Measurements from ENCODE around the gene EVI5. TPM values are rescaled to one million over a fixed set of nuclear protein-coding genes. Genes with fewer than 3 reads are reported as not detected.
A peak's percentile ranks its signal among the peaks of the same experiment; 100 is the strongest.

EVI5 gene
- total RNA-seq, 1 experiment from 2014 or later, result 11.4 TPM

DNA sequence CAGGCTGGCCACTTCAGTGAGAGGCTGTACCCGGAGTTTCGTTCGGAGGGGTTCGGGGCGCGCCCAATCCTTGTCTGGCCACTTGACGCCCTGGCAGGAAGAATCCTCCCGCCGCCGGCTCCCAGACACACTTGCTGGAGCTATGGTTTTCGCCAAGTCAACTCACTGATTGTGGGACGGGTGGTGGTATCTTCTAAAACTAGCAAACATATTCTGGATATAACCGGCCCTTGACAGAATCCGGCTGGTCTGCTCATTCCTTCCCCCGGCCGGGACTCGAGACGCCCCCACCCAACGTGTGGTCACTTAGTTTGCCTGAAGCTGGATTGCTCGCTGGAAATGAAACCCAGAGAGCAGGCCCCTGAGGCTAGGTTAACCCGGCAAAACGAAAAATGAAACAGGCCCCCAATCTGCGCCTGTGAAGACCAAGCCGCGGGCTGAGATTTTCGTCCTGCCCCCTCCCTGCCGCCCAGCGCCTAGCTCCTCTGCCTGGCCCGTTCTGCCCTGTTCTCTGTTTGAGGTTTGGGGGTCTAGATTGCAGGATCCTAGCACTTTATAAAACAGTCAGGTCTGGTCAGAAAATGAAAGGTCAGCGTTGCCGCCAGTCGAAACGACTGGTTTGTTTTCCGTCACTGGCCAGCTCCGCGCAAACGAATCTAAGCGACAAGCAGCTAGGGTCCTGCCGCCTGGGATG is 302.8 kb downstream of the EVI5 start (continued):
- TF ChIP-seq, protein P1, sequence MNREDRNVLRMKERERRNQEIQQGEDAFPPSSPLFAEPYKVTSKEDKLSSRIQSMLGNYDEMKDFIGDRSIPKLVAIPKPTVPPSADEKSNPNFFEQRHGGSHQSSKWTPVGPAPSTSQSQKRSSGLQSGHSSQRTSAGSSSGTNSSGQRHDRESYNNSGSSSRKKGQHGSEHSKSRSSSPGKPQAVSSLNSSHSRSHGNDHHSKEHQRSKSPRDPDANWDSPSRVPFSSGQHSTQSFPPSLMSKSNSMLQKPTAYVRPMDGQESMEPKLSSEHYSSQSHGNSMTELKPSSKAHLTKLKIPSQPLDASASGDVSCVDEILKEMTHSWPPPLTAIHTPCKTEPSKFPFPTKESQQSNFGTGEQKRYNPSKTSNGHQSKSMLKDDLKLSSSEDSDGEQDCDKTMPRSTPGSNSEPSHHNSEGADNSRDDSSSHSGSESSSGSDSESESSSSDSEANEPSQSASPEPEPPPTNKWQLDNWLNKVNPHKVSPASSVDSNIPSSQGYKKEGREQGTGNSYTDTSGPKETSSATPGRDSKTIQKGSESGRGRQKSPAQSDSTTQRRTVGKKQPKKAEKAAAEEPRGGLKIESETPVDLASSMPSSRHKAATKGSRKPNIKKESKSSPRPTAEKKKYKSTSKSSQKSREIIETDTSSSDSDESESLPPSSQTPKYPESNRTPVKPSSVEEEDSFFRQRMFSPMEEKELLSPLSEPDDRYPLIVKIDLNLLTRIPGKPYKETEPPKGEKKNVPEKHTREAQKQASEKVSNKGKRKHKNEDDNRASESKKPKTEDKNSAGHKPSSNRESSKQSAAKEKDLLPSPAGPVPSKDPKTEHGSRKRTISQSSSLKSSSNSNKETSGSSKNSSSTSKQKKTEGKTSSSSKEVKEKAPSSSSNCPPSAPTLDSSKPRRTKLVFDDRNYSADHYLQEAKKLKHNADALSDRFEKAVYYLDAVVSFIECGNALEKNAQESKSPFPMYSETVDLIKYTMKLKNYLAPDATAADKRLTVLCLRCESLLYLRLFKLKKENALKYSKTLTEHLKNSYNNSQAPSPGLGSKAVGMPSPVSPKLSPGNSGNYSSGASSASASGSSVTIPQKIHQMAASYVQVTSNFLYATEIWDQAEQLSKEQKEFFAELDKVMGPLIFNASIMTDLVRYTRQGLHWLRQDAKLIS (CRISPR knock-in tag; IDR thresholded peaks at IDR 0.05; ENCODE audit: borderline replicate concordance), result no peak

DNA sequence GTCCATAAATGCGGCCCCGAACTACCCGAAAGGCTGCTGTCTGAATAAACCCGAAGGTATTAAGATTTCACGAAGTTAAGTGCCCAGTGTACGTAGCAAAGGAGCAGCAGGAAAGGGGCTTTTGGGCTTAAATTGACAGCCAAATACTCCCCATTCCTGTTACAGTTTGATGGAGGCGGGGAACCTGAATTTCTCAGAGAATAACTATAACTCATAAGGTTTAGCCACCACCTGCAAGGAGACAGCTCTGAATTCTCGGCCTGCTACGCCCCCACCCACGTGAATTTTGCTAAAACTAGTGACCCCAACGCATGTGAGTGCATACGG is 303.3 kb downstream of the EVI5 start:
- Mint-ChIP-seq H3K9me3 (no peaks in the 10 kb centered on the region), H3K4me3 (peak overlapping the region; percentile 77), H3K4me1 (peaks cover 46% of the 10 kb centered on the region), H3K27me3 (ENCODE audit: low read depth) (peaks cover 99% of the 10 kb centered on the region), H3K27ac (no peak overlapping the region), H3K36me3 (peaks cover 14% of the 10 kb centered on the region)
- no peak for DNase-seq (ENCODE audit: low spot score)
- ChIA-PET POLR2A (interaction anchor here (0.6 kb wide), 1 partner anchor 242 kb away, joined by 3 read pairs; no protein-coding TSS in a partner anchor), CTCF (no interaction called here)
- TF ChIP-seq NR1H2 (CRISPR knock-in tag; IDR thresholded peaks at IDR 0.05), result no peak
- TF ChIP-seq, protein P2, sequence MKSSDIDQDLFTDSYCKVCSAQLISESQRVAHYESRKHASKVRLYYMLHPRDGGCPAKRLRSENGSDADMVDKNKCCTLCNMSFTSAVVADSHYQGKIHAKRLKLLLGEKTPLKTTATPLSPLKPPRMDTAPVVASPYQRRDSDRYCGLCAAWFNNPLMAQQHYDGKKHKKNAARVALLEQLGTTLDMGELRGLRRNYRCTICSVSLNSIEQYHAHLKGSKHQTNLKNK (CRISPR knock-in tag; IDR thresholded peaks at IDR 0.05), result no peak
- ATAC-seq, result no peak

DNA sequence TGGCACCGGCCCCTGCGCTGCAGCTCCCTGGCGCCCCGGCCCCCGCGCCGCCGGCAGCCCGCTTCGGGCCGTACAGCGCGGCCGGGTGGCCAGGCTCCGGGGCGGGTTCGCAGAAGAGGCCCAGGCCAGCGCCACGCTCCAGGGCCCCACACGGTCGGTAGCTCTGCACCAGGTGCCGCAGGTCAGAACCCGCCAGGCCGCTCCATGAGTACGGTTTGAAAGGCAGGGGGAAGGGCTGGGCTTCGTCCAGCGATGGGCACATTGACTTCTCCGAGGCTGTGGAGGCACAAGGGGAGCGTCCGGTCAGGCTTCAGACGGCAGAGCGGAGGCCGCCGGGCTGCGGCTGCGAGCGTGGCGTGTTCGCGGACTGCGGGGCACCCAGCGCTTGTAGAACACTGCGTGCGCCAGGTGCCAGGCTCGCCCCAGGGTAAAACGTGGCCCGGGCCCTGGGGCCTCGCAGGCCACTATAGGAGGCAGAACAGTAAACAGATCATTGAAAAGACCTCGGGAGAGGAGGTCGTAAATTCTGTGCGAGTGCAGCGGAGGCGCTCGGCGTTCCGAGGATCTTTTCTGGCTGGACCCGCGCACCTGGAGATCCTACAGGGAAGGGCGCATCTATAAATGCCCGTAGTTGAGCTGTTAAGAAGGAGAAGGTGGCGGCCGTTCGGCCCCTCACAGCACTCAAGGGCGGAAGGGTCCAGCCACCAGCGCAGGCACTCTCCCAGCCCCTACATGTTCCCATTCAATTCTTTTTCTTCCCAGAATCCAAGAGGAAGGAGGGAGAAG is 303.9 kb downstream of the EVI5 start:
- Mint-ChIP-seq H3K4me1 (peaks cover 47% of the 10 kb centered on the region), H3K27ac (no peak overlapping the region), H3K9me3 (no peaks in the 10 kb centered on the region), H3K27me3 (ENCODE audit: low read depth) (peaks cover 99% of the 10 kb centered on the region), H3K36me3 (peaks cover 14% of the 10 kb centered on the region), H3K4me3 (peak overlapping the region; percentile 77)
- CTCF ChIA-PET, result no interaction called here
- peak; percentile 1 for ATAC-seq
- peak; percentile 48 for DNase-seq (ENCODE audit: low spot score)
- TF ChIP-seq SP1 (CRISPR knock-in tag; conservative IDR thresholded peaks at IDR 0.05) (0 out of 2 replicates have a peak, but pooled peaks have one; percentile 30), ZNF671 (CRISPR knock-in tag; IDR thresholded peaks at IDR 0.05) (no peak), RORB (CRISPR knock-in tag; IDR thresholded peaks at IDR 0.05) (no peak), ZNF219 (CRISPR knock-in tag; IDR thresholded peaks at IDR 0.05; ENCODE audit: borderline replicate concordance) (0 out of 2 replicates have a peak, but pooled peaks have one; percentile 43), TP53 (CRISPR knock-in tag; IDR thresholded peaks at IDR 0.05) (0 out of 2 replicates have a peak, but pooled peaks have one; percentile 0), CBFB (CRISPR knock-in tag; IDR thresholded peaks at IDR 0.05; ENCODE audit: low read depth) (no peak), ZNF423 (CRISPR knock-in tag; IDR thresholded peaks at IDR 0.05) (no peak)
- TF ChIP-seq, protein P3, sequence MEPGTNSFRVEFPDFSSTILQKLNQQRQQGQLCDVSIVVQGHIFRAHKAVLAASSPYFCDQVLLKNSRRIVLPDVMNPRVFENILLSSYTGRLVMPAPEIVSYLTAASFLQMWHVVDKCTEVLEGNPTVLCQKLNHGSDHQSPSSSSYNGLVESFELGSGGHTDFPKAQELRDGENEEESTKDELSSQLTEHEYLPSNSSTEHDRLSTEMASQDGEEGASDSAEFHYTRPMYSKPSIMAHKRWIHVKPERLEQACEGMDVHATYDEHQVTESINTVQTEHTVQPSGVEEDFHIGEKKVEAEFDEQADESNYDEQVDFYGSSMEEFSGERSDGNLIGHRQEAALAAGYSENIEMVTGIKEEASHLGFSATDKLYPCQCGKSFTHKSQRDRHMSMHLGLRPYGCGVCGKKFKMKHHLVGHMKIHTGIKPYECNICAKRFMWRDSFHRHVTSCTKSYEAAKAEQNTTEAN (CRISPR knock-in tag; IDR thresholded peaks at IDR 0.05), result 0 out of 2 replicates have a peak, but pooled peaks have one; percentile 40
- POLR2A ChIA-PET, result interaction anchor here (0.6 kb wide), 1 partner anchor 242 kb away, joined by 3 read pairs; no protein-coding TSS in a partner anchor

DNA sequence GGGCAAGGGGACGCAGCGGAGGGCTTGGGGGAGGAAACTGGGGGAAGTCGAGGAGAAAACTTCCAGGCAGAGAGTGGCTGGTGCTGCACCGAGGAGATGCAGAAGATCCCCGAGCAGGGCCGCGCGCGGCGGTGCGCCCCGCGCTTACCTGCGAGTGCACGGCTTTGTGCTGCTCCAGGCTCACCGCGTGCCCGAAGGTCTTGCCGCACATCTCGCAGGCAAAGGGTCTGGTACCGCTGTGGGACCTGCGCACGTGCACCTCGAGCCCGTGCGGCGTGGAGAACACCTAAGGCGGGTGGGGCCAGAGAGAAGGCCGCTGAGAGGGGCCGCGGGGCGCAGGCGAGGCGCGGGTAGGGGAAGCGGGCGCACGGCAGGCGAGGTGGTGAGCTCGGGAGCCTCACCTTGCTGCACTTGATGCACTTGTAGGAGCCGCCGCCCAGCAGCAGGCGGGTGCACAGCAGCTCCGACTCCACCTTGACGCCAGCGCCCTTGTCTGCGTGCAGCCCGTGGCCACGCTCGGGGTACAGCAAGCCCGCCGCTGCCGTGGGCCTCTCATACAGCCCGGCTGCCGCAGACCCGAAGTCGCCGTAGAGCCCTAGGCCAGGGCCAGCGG is 304.6 kb downstream of the EVI5 start:
- CTCF ChIA-PET, result no interaction called here
- peaks cover 100% of the 10 kb centered on the region for H3K27me3 Mint-ChIP-seq (ENCODE audit: low read depth)
- H3K36me3 Mint-ChIP-seq, result peaks cover 14% of the 10 kb centered on the region
- H3K9me3 Mint-ChIP-seq, result no peaks in the 10 kb centered on the region
- DNase-seq (ENCODE audit: low spot score) (peak; percentile 57), ATAC-seq (peak; percentile 7)
- peak overlapping the region; percentile 61 for H3K4me3 Mint-ChIP-seq
- H3K27ac Mint-ChIP-seq, result no peak overlapping the region
- H3K4me1 Mint-ChIP-seq, result peaks cover 51% of the 10 kb centered on the region
- POLR2A ChIA-PET, result no interaction called here
- peak; percentile 95 for TF ChIP-seq TP53 (CRISPR knock-in tag; IDR thresholded peaks at IDR 0.05)
- TF ChIP-seq MYBL2 (CRISPR knock-in tag; IDR thresholded peaks at IDR 0.05), result peak; percentile 95
- TF ChIP-seq ATF1 (CRISPR knock-in tag; IDR thresholded peaks at IDR 0.05), result peak; percentile 94
- peak; percentile 92 for TF ChIP-seq NR1H2 (CRISPR knock-in tag; IDR thresholded peaks at IDR 0.05)
- TF ChIP-seq ZNF232 (CRISPR knock-in tag; IDR thresholded peaks at IDR 0.05), result peak; percentile 96
- peak; percentile 96 for TF ChIP-seq TEAD1 (CRISPR knock-in tag; IDR thresholded peaks at IDR 0.05)
- TF ChIP-seq, protein P4, sequence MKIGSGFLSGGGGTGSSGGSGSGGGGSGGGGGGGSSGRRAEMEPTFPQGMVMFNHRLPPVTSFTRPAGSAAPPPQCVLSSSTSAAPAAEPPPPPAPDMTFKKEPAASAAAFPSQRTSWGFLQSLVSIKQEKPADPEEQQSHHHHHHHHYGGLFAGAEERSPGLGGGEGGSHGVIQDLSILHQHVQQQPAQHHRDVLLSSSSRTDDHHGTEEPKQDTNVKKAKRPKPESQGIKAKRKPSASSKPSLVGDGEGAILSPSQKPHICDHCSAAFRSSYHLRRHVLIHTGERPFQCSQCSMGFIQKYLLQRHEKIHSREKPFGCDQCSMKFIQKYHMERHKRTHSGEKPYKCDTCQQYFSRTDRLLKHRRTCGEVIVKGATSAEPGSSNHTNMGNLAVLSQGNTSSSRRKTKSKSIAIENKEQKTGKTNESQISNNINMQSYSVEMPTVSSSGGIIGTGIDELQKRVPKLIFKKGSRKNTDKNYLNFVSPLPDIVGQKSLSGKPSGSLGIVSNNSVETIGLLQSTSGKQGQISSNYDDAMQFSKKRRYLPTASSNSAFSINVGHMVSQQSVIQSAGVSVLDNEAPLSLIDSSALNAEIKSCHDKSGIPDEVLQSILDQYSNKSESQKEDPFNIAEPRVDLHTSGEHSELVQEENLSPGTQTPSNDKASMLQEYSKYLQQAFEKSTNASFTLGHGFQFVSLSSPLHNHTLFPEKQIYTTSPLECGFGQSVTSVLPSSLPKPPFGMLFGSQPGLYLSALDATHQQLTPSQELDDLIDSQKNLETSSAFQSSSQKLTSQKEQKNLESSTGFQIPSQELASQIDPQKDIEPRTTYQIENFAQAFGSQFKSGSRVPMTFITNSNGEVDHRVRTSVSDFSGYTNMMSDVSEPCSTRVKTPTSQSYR (CRISPR knock-in tag; IDR thresholded peaks at IDR 0.05), result peak; percentile 98
- peak; percentile 95 for TF ChIP-seq CREB1 (CRISPR knock-in tag; IDR thresholded peaks at IDR 0.05)
- TF ChIP-seq TEAD4 (CRISPR knock-in tag; IDR thresholded peaks at IDR 0.05), result peak; percentile 95
